GM19468 (cell line): Measurements from ENCODE around the gene SNX9.
A peak's percentile ranks its signal among the peaks of the same experiment; 100 is the strongest.
"Not testable (repeated sequence)": the region's sequence is repeated elsewhere in the genome, so short reads cannot be mapped to it uniquely, and the experiment has no call there.

ENCODE experiments used
- ATAC-seq: cut with Tn5 transposase; IDR thresholded peaks from one replicate; pipeline ENCODE4 v1.9.1; 2021; ENCODE audit warnings: mild to moderate bottlenecking, moderate library complexity, moderate number of reproducible peaks; ENCODE audit not compliant: unreplicated experiment; ENCODE audit errors: extremely low read depth

SNX9 gene

GRCh38 chr6:157823001-157823527 lies at the start of gene SNX9:
Gene SNX9 (plus strand): TSS chr6:157823246. CDS start chr6:157823435, 189 bp downstream.
- peak; percentile 42 for ATAC-seq

GRCh38 chr6:157773248-157773773 lies 49.7 kb upstream of the SNX9 start:
- no peak for ATAC-seq

GRCh38 chr6:157774153-157775135 lies 48.6 kb upstream of the SNX9 start:
- no peak for ATAC-seq

DNA sequence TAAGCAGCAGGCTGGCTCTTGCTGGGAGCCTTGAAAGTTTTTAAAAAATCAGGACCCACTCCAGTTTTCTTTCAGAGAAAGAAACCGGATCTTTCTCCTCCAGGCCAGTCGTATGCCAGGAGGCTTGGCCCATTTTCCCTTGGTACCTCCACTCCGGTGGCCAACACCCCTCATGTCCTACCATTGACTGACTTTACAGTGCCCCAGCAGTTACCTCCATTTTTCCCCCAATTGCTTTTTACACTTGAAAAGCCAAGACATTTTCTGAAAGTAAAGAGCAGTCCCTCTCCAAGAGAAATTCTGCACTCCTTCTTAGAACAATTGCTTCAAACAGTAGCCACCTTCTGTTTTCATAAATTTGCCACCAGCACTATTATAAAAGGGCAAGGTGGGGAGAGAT lies 47.7 kb upstream of the SNX9 start:
- no peak for ATAC-seq

DNA sequence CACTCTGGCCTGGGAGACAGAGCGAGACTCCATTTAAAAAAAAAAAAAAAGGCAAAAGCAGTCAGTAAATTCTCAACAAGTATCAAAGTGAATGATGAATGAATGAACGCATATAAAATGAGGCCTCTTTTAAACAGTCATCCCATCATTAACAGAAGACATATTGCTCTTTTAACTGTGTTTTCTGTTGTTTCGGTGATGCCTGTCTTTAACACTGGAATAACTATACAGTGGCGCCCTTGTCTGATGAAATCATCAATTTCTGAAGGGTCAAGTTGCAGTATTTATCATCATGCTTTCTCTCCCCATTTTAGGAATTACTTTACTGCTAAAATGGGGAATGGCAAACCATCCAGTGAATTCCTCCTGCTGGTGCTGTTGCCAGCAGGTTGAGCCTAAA lies 45.7 kb upstream of the SNX9 start:
- ATAC-seq = no peak

DNA sequence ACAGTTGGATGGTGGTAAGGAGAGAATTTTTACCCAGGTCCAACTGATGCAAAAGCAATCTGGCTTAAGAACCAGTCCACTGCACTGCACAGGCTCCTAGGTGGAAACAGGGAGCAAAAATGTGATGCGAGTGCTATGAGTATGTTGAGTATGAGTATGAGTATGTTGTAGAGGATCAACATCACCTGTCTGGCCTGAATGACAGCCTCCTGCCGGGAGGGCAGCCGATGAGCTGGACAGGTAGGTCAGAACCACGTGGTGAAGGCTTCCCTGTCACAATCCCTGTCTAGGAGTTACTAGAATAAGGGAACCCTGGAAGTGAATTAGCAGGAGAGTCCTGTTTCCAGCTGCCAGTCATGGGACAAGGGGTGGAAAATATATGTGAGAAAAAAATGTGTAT lies 44.3 kb upstream of the SNX9 start:
- no peak for ATAC-seq

DNA sequence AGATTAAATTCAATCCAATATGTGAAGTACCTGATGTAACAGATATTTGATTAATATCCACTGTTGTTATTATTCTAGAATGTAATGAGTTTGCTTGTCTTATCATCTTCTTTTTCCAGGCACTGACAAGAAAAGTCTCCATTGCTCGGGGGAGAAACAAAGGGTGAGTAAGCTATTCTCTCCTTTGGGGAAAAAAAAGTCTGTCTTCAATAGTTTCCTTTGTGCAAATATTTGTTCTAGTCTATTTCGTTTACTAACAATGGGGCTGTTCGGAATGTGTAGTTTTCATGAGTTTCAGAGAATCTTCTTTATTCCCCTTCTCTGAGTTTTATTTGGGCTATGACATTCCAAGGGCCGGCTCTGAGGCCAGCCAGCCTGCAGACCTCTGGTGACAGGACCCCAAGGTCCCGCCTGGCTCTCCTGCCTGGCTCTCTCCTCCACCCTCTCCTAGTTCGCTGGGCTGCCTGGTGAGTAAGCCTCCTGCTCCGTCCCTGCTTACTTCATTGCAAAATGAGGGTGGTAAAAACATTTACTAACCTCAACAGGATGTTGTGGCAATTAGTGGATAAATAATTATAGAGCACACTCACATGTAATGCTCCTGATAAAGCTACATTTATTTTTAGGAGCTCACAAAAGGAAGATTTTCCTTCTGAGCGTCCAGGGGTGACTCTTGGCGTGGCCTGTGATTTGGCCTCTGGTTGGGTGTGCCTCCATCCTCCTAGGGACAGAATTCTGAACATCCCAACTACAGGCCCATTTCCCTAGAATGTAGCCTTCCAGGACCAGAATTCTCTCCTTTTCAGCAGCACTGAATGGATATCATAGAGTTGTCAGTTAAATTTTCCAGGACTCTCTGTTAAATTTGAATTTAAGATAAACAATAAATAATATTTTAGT lies 43.1 kb upstream of the SNX9 start:
- no peak for ATAC-seq

GRCh38 chr6:157785636-157786035 lies 37.4 kb upstream of the SNX9 start:
- no peak for ATAC-seq

GRCh38 chr6:157786221-157786620 lies 36.8 kb upstream of the SNX9 start:
- ATAC-seq = no peak

- no peak for ATAC-seq
These were observed 36.0 kb upstream of the SNX9 start for GRCh38 chr6:157787080-157787479.

DNA sequence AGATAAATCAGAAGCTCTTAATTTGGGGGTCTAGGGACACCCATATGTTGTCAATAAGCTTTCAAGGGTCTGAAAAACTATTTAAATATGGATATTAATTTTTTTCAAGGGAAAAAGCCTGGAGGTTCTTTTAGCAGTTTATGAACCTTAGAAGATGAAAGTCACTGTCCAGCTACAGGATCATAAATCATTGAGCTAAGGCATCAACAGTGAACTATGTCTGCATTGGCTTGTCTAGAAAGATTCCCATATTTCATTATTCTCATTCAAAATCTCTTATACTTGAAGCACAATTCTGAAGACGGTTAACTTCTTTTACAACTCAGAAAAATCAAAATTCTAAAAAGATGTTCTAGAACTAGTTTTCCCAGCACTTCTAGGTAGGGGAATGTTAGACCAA lies 34.9 kb upstream of the SNX9 start:
- ATAC-seq = no peak

- no peak for ATAC-seq
These were observed 33.7 kb upstream of the SNX9 start for GRCh38 chr6:157789297-157789696.

GRCh38 chr6:157789861-157790260 lies 33.2 kb upstream of the SNX9 start:
- ATAC-seq = no peak

GRCh38 chr6:157790548-157791160 lies 32.4 kb upstream of the SNX9 start:
- no peak for ATAC-seq

- no peak for ATAC-seq
These were observed 31.6 kb upstream of the SNX9 start for GRCh38 chr6:157791450-157791849.

- no peak for ATAC-seq
These were observed 30.4 kb upstream of the SNX9 start for GRCh38 chr6:157792671-157793070.

- not testable (repeated sequence) for ATAC-seq
These were observed 29.0 kb upstream of the SNX9 start for GRCh38 chr6:157794012-157794411.

DNA sequence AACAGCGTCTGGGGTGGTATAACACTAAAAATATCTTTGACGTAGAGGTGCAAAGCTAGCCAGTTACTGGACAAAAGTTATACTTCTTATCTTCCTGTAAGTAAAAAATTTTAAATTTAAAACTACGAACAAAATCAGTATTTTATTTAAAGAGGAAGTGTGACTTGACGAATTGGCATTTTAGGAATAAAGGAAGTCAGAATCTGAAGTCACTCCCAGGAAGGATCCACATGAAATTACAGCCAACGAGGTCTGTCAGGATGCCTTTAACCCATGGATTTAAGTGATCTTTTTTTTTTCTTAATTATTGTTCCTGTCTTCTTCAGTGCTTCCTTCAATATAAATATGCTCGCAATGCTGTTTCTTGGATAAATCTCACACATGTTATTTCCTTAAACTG lies 27.2 kb upstream of the SNX9 start:
- ATAC-seq = no peak

GRCh38 chr6:157798851-157799250 lies 24.2 kb upstream of the SNX9 start:
- ATAC-seq = no peak

DNA sequence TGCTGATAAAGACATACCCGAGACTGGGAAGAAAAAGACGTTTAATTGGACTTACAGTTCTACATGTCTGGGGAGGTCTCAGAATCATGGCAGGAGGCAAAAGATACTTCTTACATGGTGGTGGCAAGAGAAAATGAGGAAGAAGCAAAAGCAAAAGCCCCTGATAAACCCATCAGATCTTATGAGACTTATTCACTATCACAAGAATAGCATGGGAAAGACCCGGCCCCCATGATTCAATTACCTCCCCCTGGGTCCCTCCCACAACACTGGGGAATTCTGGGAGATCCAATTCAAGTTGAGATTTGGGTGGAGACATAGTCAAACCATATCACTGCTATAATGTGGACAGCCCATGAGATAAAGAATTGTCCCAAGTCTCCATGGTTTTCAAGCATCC lies 23.5 kb upstream of the SNX9 start:
- ATAC-seq = not testable (repeated sequence)
